ENCODE measurements around the gene SPHK2. TPM values are rescaled to one million over a fixed set of nuclear protein-coding genes. Genes with fewer than 3 reads are reported as not detected.

The SPHK2 gene
- total RNA-seq, 1 donor from 2014 or later: 30.9 TPM

DNA sequence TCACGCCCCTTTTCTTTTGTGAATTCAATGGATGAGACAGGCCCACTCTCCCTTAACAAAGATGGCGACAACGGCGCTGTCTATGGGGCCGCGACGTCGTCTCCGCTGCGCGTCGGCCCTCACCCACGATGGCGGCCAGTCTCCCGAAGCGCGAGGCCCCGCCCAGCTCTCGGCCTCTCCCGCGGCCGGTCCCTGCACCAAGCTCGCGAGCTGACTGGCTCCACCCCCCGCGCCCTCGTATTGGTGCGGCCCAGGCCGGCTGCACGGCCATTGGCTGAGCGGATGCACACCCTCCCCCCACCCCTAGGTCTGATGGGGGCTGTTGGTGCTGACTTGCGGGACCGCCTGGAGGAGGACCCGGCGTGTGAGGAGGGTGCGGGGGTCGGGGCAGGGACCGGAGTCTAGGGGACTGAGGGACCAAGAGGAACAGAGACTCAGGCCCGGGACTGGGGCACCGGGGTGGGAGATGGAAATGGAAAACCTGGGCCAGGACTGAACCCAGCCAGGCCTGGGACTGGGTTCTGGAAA is 4.8 kb downstream of the SPHK2 start:
- intact Hi-C loops (cut with micrococcal nuclease): loop anchor here (1.0 kb wide), 1 partner anchor 10 kb away; no protein-coding TSS in a partner anchor

DNA sequence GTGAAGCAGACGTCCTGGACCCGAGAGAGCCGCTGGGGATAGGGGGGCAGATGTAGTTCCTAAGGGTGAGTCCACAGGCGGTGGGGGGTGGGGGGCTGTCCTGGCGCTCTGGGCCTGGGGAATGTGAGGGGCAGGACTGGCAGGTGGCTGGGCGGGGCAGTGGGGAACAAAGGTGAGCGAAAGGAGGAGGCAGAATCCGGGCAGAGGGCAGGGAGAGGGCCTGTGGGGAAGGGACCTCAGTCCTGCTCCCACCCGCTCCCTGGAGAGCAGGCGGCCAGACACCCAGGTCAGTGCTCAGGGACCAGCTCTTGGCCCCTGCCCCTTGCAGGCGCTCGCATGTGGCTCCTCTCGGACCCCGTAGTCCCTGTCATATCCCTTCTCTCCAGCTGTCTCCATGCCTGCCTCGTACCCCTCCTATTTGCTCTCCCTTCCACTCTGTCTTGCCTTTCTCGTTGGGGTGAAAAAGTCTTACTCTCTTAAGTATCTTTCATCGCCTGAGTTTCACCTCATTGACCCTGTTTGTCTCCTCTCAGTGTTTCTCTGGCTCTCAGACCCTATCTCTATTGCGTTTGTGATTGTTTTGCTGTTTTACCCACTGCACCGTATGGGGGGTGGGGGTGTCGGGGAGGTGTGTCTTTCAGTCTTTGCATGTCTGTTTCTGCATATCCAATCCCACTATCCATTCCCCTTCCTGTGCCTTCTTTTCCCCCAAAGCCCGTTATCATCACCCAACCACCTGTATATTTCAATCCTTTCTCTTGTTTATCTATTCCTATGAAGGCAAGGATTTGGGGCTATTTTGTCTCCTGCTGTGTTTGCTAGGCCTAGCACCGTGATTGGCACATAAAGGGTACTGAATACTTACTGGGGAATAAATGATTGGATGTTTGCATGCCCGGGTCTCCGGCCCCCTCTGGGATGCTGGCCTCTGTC is 5.8 kb downstream of the SPHK2 start:
- intact Hi-C loops (cut with micrococcal nuclease): loop anchor here (1.0 kb wide), 1 partner anchor 9 kb away; no protein-coding TSS in a partner anchor

GRCh38 chr19:48625891-48626327 is 6.6 kb downstream of the SPHK2 start:
- intact Hi-C loops (cut with micrococcal nuclease): no loop called here

- intact Hi-C loops (cut with micrococcal nuclease): no loop called here
These were observed 8.0 kb downstream of the SPHK2 start for GRCh38 chr19:48627201-48627864.

GRCh38 chr19:48627865-48628314 is 8.6 kb downstream of the SPHK2 start:
- intact Hi-C loops (cut with micrococcal nuclease): no loop called here

DNA sequence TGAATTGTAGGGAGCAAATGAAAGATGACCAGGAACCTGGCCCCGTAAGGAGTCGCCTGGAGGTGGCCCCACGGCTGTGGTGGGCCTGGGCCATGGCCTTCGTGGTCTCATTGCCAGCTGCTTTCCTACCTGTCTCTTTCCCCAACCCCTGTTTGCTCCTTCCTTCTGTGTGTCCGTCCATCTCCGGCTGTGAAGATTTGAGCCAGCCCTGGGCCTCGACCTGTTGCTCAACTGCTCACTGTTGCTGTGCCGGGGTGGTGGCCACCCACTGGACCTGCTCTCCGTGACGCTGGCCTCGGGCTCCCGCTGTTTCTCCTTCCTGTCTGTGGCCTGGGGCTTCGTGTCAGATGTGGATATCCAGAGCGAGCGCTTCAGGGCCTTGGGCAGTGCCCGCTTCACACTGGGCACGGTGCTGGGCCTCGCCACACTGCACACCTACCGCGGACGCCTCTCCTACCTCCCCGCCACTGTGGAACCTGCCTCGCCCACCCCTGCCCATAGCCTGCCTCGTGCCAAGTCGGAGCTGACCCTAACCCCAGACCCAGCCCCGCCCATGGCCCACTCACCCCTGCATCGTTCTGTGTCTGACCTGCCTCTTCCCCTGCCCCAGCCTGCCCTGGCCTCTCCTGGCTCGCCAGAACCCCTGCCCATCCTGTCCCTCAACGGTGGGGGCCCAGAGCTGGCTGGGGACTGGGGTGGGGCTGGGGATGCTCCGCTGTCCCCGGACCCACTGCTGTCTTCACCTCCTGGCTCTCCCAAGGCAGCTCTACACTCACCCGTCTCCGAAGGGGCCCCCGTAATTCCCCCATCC is 9.4 kb downstream of the SPHK2 start:
- intact Hi-C loops (cut with micrococcal nuclease): no loop called here

GRCh38 chr19:48629297-48629598 is 9.9 kb downstream of the SPHK2 start:
- intact Hi-C loops (cut with micrococcal nuclease): no loop called here

- intact Hi-C loops (cut with micrococcal nuclease): loop anchor here (10.0 kb wide), 1 partner anchor 335 kb away; the partner anchor contains the start of gene FTL
These were observed 10.4 kb downstream of the SPHK2 start for GRCh38 chr19:48629599-48630295.

DNA sequence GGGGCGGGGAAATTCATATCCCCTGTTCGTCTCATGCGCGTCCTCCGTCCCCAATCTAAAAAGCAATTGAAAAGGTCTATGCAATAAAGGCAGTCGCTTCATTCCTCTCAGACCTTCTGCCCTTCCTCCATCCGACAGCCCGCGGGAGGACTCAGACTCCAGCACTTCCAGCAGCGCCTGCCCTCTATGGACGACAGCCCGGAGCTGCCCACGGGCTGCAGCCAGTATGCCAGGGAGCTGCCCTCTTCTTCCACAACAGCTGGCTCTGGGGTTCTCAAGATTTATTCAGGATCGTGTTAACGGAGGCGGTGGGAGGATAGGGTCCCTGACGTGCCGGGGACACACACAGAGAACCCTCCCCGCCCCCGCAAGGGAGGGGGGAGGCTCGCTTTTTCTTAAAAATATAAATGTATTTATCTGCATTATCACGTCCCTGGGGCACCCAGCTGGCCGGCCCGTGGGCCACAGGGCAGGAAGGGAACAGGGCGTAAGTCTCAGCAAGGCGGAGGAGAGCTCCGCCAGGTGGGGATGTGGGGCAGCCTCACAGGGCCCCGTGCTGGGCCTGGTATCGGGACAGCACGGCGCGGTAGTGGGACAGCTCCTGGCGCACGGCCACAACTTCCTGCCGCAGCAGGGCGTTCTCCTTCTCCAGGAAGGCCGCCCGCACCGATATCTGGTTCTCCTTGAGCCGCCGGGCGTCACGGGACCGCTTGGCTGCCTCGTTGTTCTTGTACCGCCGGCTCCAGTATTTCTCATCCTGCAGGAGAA is 11.2 kb downstream of the SPHK2 start:
- intact Hi-C loops (cut with micrococcal nuclease): loop anchor here (10.0 kb wide), 1 partner anchor 334 kb away; the partner anchor contains the start of gene FTL

DNA sequence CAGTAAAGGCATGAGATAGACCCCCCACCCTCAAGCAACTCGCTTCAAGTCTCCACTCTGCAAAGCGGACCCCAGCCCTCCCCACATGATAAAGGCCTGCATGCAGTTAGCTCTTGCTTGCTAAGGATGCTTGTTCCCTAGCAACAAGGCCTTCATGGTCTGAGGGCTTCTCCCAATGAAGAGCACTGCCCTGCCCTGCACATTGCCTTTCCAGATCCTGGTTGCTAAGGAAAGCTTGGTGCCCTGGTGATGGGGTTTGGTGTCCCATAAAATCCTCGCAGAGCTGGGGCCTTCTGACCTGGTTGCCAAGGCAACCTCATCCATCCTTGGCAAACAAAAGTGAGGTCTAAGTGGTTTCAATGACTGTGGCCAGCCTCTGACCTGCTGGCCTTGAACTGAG is 11.9 kb downstream of the SPHK2 start:
- intact Hi-C loops (cut with micrococcal nuclease): loop anchor here (10.0 kb wide), 1 partner anchor 334 kb away; the partner anchor contains the start of gene FTL

GRCh38 chr19:48632286-48632685 is 13.0 kb downstream of the SPHK2 start:
- intact Hi-C loops (cut with micrococcal nuclease): loop anchor here (10.0 kb wide), 1 partner anchor 333 kb away; the partner anchor contains the start of gene FTL

DNA sequence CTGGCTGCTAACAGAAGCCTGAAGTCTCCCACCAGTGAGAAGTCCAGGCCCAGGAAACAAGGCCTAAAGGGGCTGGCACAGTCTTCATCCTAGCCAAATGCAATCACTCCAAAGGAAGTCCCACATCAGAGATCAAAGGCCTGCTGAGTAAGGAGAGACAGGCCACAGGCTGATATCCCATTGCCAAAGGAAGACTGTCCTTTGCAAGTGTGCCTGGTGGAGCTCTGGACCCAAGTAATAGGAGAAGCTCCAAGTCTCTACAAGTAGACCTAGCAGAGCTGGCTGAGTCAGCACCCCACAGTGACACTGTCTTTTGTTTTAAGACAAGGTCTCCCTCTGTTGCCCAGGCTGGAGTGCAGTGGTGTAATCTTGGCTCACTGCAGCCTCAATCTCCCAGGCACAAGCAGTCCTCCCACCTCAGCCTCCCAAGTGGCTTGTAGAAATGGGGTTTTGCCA is 13.4 kb downstream of the SPHK2 start:
- intact Hi-C loops (cut with micrococcal nuclease): loop anchor here (10.0 kb wide), 1 partner anchor 332 kb away; the partner anchor contains the start of gene FTL

DNA sequence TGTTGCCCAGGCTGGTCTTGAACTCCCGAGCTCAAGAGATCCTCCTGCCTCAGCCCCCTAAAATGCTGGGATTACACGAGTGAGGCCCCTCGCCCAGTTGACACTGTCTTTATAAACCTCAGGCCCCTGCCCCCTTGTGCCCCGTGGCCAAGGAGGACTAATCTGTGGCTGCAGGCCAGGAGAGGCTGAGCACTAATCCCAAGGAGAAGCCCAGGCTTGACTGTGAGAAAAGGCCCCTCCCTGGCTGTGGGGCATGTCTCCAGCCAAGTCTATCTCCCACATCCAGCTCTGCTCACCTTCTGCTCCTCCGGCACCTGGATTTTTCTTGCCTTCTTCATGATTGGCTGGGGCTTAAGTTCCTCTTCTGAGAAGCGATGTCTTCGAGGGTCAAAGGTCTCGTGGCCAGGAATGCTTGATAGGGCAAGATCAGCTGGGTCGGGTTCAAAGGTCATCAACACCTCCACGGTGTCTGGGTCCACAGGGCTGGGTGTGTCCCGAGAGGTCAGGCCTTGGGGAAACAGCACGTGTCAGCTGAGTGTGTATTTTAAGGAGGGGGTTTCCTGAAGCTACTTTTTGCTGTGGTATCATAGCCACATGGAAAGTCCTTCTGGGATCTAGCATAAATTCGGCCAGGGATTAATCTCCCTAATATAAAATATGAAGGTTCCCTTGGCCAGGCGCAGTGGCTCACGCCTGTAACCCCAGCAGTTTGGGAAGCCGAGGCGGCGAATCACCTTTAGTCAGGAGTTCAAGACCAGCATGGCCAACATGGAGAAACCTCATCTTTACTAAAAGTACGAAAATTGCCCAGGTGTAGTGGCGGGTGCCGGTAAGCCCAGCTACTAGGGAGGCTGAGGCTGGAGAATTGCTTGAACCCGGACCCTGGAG is 14.1 kb downstream of the SPHK2 start:
- intact Hi-C loops (cut with micrococcal nuclease): loop anchor here (1.0 to 10.0 kb wide), 2 partner anchors 9 to 331 kb away; partner anchors contain the start of gene FTL

DNA sequence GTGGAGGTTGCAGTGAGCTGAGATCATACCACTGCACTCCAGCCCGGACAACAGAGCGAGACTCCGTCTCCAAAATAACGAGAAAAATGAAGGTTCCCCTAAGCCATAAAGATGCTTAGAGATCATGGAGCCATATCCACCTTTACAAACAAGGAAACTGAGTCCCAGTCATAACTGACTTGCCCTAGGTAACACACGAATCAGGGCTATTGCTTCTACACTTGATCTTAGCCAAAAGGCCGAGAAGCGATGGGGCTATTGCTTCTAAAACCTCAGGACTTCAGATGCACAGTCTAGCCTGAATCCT is 14.7 kb downstream of the SPHK2 start:
- intact Hi-C loops (cut with micrococcal nuclease): loop anchor here (1.0 to 10.0 kb wide), 2 partner anchors 10 to 331 kb away; partner anchors contain the start of gene FTL

DNA sequence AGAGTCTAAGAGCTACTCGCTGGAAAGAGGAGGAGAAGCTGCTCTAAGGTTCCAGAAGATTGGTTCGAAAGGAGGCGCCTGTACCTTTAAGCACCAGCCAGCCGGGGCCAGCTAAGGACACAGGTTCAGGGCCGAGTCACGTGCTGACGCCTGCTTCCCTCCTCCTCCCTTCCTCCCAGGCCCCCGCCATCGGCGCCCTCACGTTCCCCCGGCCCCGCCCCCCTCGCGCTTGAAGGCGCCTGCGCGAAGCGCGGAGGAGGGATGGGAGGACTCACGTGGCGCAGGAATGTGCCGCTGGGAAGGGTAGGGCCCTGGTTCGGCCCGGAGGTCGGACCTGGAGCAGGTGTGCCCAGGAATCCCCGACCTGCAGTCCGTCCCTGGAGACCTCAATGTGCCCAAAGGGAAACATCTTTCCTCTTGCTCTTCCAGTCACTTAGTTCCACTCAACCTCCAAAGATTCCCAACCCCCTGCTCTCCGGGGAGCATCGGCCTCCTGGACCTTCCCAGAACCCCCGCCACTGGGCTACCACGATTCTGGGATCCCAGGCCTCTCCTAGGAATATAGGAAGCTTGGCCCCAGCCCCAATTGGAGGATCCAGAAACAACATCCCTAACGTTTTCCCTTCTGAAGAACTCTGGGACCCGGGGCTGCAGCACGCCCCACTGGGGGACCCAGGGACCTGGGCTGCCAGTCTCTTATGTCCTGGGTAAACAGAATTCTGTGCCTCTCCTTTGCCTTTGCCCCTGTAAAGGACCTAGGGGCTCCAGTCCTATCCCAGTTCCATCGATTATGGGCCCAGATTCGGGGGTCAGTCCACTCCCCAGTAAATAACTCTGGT is 15.3 kb downstream of the SPHK2 start:
- intact Hi-C loops (cut with micrococcal nuclease): loop anchor here (1.0 to 10.0 kb wide), 3 partner anchors 10 to 330 kb away; partner anchors contain the start of genes FTL, SYNGR4 and TMEM143

DNA sequence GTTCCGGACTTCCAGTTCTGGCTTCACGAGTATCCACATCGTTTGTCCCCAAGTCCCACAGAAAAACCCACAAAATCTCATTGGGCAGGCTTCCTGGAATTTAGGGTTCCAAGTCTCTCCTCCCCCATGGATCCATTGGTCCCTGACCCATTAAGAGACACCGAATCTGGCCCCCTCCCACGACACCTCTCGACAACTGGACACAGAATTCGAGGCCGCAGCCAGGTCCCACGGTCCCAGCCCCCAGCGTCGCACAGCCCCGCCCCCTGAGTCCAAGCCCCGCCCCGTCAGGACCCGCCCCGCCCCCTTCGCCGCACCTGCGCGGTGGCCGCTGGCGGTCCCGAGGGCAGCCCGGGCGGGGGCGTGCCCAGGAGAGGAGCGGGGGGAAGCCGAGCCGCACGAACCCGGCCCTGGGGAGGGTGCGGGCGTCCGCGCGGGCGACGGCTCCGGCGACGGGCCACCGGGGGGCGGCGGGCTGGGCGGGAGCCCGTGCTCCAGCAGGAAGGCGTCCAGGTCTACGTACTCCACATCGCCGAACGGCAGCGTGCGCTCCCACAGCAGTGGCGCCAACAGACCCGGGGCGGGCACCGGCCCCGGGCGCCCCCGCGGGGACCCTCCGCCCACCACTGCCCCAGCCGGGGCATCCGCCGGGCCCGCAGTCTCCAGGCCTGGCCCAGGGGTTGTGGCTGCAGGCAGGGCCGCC is 16.1 kb downstream of the SPHK2 start:
- intact Hi-C loops (cut with micrococcal nuclease): loop anchor here (5.0 to 10.0 kb wide), 2 partner anchors 273 to 329 kb away; partner anchors contain the start of genes FTL, SYNGR4 and TMEM143
